Fibroblast of pulmonary artery (primary cell): ENCODE results near the gene MYH6.

Experiments
- DNase-seq: peaks from one replicate; pipeline ENCODE4 v3.0.0-alpha.2; 2010; ENCODE audit warnings: low read depth
- H3K4me3 ChIP-seq: replicated peaks from 2 replicates; pipeline ENCODE4 v1.5.1; 2011; ENCODE audit warnings: low read depth, mild to moderate bottlenecking, control low read depth, low read length, moderate library complexity
- CTCF ChIP-seq: IDR thresholded peaks from 2 replicates; pipeline ENCODE4 v1.5.1; 2011; ENCODE audit warnings: mild to moderate bottlenecking, control low read depth, low read length, inconsistent platforms; ENCODE audit errors: missing control alignments

Gene MYH6

GRCh38 chr14:23436327-23437132, 28.5 kb upstream of the MYH6 start:
- DNase-seq = no peak
- H3K4me3 ChIP-seq = no peak overlapping the region
- TF ChIP-seq CTCF = no peak

GRCh38 chr14:23435543-23436326, 27.7 kb upstream of the MYH6 start, which contains the start of gene MYH7:
MYH7 (minus strand) TSS chr14:23435660; CDS start chr14:23433732, 1,928 bp downstream.
- H3K4me3 ChIP-seq = no peak within 1 kb of the TSS
- no peak for DNase-seq
- no peak for TF ChIP-seq CTCF

- TF ChIP-seq CTCF = no peak
- DNase-seq = no peak
- H3K4me3 ChIP-seq = no peak overlapping the region
Measured at GRCh38 chr14:23434488-23435222, 26.6 kb upstream of the MYH6 start.

- TF ChIP-seq CTCF = no peak
- DNase-seq = no peak
- no peak overlapping the region for H3K4me3 ChIP-seq
Measured at GRCh38 chr14:23433457-23433856, 25.4 kb upstream of the MYH6 start.

- no peak overlapping the region for H3K4me3 ChIP-seq
- no peak for TF ChIP-seq CTCF
- no peak for DNase-seq
Measured at GRCh38 chr14:23432946-23433345, 24.9 kb upstream of the MYH6 start.

GRCh38 chr14:23432102-23432925, 24.2 kb upstream of the MYH6 start:
- no peak for TF ChIP-seq CTCF

More at GRCh38 chr14:23432102-23432925, 24.2 kb upstream of the MYH6 start:
- DNase-seq = no peak
- no peak overlapping the region for H3K4me3 ChIP-seq
